DMS79 treated with DMSO at 0.1 percent for 48 hours (cell line): ENCODE measurements around the gene VSIG4.

Experiments used
- DNase-seq: peaks from one replicate; lab custom pipeline; 2025; lab: John Stamatoyannopoulos, UW

Gene VSIG4

GRCh38 chrX:66023385-66024091 lies 16.3 kb downstream of the VSIG4 start:
- DNase-seq: no peak

GRCh38 chrX:66022632-66023384 lies 17.1 kb downstream of the VSIG4 start:
- no peak for DNase-seq

- no peak for DNase-seq
Measured at GRCh38 chrX:66021765-66022631, 17.9 kb downstream of the VSIG4 start.

- no peak for DNase-seq
Measured at GRCh38 chrX:66021401-66021764, 18.5 kb downstream of the VSIG4 start.

GRCh38 chrX:66020631-66021334 lies 19.1 kb downstream of the VSIG4 start:
- DNase-seq: no peak

- no peak for DNase-seq
Measured at GRCh38 chrX:66019974-66020373, 19.9 kb downstream of the VSIG4 start.

GRCh38 chrX:66019310-66019652 lies 20.6 kb downstream of the VSIG4 start:
- no peak for DNase-seq

GRCh38 chrX:66018585-66019309 lies 21.1 kb downstream of the VSIG4 start:
- DNase-seq: no peak

GRCh38 chrX:66017659-66018170 lies 22.2 kb downstream of the VSIG4 start:
- DNase-seq: no peak

- no peak for DNase-seq
Measured at GRCh38 chrX:66016905-66017658, 22.8 kb downstream of the VSIG4 start.

GRCh38 chrX:66015900-66016689 lies 23.8 kb downstream of the VSIG4 start:
- DNase-seq: no peak

GRCh38 chrX:66015152-66015831 lies 24.6 kb downstream of the VSIG4 start:
- no peak for DNase-seq

GRCh38 chrX:66014556-66014955 lies 25.3 kb downstream of the VSIG4 start:
- DNase-seq: no peak

GRCh38 chrX:66014084-66014483 lies 25.8 kb downstream of the VSIG4 start:
- DNase-seq: no peak

GRCh38 chrX:66013194-66013816 lies 26.6 kb downstream of the VSIG4 start:
- no peak for DNase-seq

GRCh38 chrX:66012094-66012534 lies 27.8 kb downstream of the VSIG4 start:
- DNase-seq: no peak

GRCh38 chrX:66009231-66009845 lies 30.5 kb downstream of the VSIG4 start:
- DNase-seq: no peak

- no peak for DNase-seq
Measured at GRCh38 chrX:66008328-66008970, 31.4 kb downstream of the VSIG4 start.
